ENCODE measurements around the gene HOXA5. TPM values are rescaled to one million over a fixed set of nuclear protein-coding genes. Genes with fewer than 3 reads are reported as not detected.

Gene HOXA5
- total RNA-seq, 2 experiments from 2014 or later = not detected

- CTCF ChIA-PET = interaction anchor here (0.7 to 3.6 kb wide), 16 partner anchors 9 to 780 kb away, joined by 3 to 16 read pairs (median 4); partner anchors contain the start of gene EVX1
- peak; percentile 9 for ATAC-seq
- POLR2A ChIA-PET = interaction anchor here (0.6 kb wide), 1 partner anchor 13 kb away, joined by 8 read pairs; no protein-coding TSS in a partner anchor
- Mint-ChIP-seq H3K27me3 (peaks cover 77% of the 10 kb centered on the region), H3K9me3 (ENCODE audit: low read depth) (no peaks in the 10 kb centered on the region), H3K4me3 (peak overlapping the region; percentile 12), H3K36me3 (ENCODE audit: low read depth) (no peaks in the 10 kb centered on the region), H3K27ac (no peak overlapping the region), H3K4me1 (peaks cover 29% of the 10 kb centered on the region)
- intact Hi-C loops (cut with DNase I, micrococcal nuclease) = loop anchor here (2.0 to 5.0 kb wide), 4 partner anchors 15 to 53 kb away; partner anchors contain the start of gene HOXA11 (in 2 of the 2)
- DNase-seq = no peak
Measured at GRCh38 chr7:27149842-27150567, 6.5 kb upstream of the HOXA5 start.

GRCh38 chr7:27148756-27149641 is 5.5 kb upstream of the HOXA5 start:
- Mint-ChIP-seq H3K27me3 (peaks cover 70% of the 10 kb centered on the region), H3K9me3 (ENCODE audit: low read depth) (no peaks in the 10 kb centered on the region), H3K27ac (no peak overlapping the region), H3K36me3 (ENCODE audit: low read depth) (no peaks in the 10 kb centered on the region), H3K4me3 (no peak overlapping the region), H3K4me1 (peaks cover 20% of the 10 kb centered on the region)
- CTCF ChIA-PET = interaction anchor here (0.7 to 3.6 kb wide), 17 partner anchors 9 to 779 kb away, joined by 3 to 16 read pairs (median 4); partner anchors contain the start of gene EVX1
- no peak for ATAC-seq
- no peak for DNase-seq
- intact Hi-C loops (cut with DNase I, micrococcal nuclease) = loop anchor here in 1 of 2 experiments (2.0 kb wide), 1 partner anchor 18 kb away; no protein-coding TSS in a partner anchor
- POLR2A ChIA-PET = interaction anchor here (0.6 kb wide), 1 partner anchor 14 kb away, joined by 8 read pairs; no protein-coding TSS in a partner anchor

GRCh38 chr7:27148031-27148755 is 4.7 kb upstream of the HOXA5 start:
- H3K4me3 Mint-ChIP-seq = no peak overlapping the region
- ATAC-seq = no peak

GRCh38 chr7:27147199-27148030 is 3.9 kb upstream of the HOXA5 start, which contains the start of gene HOXA6:
HOXA6 (minus strand) TSS chr7:27147774; CDS start chr7:27147749, 25 bp downstream.
- intact Hi-C loops (cut with DNase I, micrococcal nuclease) = loop anchor here in 1 of 2 experiments (2.0 kb wide), 1 partner anchor 19 kb away; no protein-coding TSS in a partner anchor
- Mint-ChIP-seq H3K36me3 (ENCODE audit: low read depth) (no peaks in the 10 kb centered on the region), H3K4me1 (peaks cover 20% of the 10 kb centered on the region), H3K4me3 (no peak within 1 kb of the TSS), H3K9me3 (ENCODE audit: low read depth) (no peaks in the 10 kb centered on the region), H3K27me3 (peaks cover 61% of the 10 kb centered on the region), H3K27ac (no peak within 1 kb of the TSS)
- ChIA-PET POLR2A (no interaction called here), CTCF (interaction anchor here (1.1 to 2.0 kb wide), 3 partner anchors 14 to 48 kb away, joined by 3 to 8 read pairs (median 7); no protein-coding TSS in a partner anchor)
- DNase-seq (peak; percentile 29), ATAC-seq (no peak)

More at GRCh38 chr7:27148031-27148755, 4.7 kb upstream of the HOXA5 start:
- peaks cover 62% of the 10 kb centered on the region for H3K27me3 Mint-ChIP-seq
- POLR2A ChIA-PET = no interaction called here
- DNase-seq = peak; percentile 7
- no peaks in the 10 kb centered on the region for H3K36me3 Mint-ChIP-seq (ENCODE audit: low read depth)
- H3K9me3 Mint-ChIP-seq (ENCODE audit: low read depth) = no peaks in the 10 kb centered on the region
- H3K27ac Mint-ChIP-seq = no peak overlapping the region
- intact Hi-C loops (cut with DNase I, micrococcal nuclease) = loop anchor here in 1 of 2 experiments (2.0 kb wide), 1 partner anchor 19 kb away; no protein-coding TSS in a partner anchor
- CTCF ChIA-PET = interaction anchor here (0.8 to 3.6 kb wide), 7 partner anchors 13 to 99 kb away, joined by 3 to 16 read pairs (median 7); no protein-coding TSS in a partner anchor
- H3K4me1 Mint-ChIP-seq = peaks cover 20% of the 10 kb centered on the region

- Mint-ChIP-seq H3K4me1 (peaks cover 15% of the 10 kb centered on the region), H3K4me3 (no peak overlapping the region), H3K9me3 (ENCODE audit: low read depth) (no peaks in the 10 kb centered on the region), H3K27ac (no peak overlapping the region), H3K36me3 (ENCODE audit: low read depth) (no peaks in the 10 kb centered on the region), H3K27me3 (peaks cover 56% of the 10 kb centered on the region)
- DNase-seq (no peak), ATAC-seq (no peak)
- intact Hi-C loops (cut with DNase I, micrococcal nuclease) = no loop called here
- CTCF ChIA-PET = interaction anchor here (1.9 kb wide), 1 partner anchor 33 kb away, joined by 6 read pairs; no protein-coding TSS in a partner anchor
- POLR2A ChIA-PET = no interaction called here
Measured at GRCh38 chr7:27146491-27147198, 3.2 kb upstream of the HOXA5 start.

- Mint-ChIP-seq H3K27me3 (peaks cover 54% of the 10 kb centered on the region), H3K4me3 (no peak overlapping the region), H3K36me3 (ENCODE audit: low read depth) (no peaks in the 10 kb centered on the region), H3K27ac (no peak overlapping the region), H3K4me1 (peaks cover 8% of the 10 kb centered on the region), H3K9me3 (ENCODE audit: low read depth) (no peaks in the 10 kb centered on the region)
- intact Hi-C loops (cut with DNase I, micrococcal nuclease) = no loop called here
- ChIA-PET CTCF (interaction anchor here (1.9 kb wide), 1 partner anchor 34 kb away, joined by 6 read pairs; no protein-coding TSS in a partner anchor), POLR2A (no interaction called here)
- DNase-seq (no peak), ATAC-seq (no peak)
Measured at GRCh38 chr7:27145914-27146412, 2.5 kb upstream of the HOXA5 start.

GRCh38 chr7:27145165-27145913 is 1.9 kb upstream of the HOXA5 start:
- DNase-seq (no peak), ATAC-seq (no peak)
- intact Hi-C loops (cut with DNase I, micrococcal nuclease) = no loop called here
- H3K36me3 Mint-ChIP-seq (ENCODE audit: low read depth) = no peaks in the 10 kb centered on the region
- H3K9me3 Mint-ChIP-seq (ENCODE audit: low read depth) = no peaks in the 10 kb centered on the region
- ChIA-PET CTCF (interaction anchor here (0.6 to 1.9 kb wide), 3 partner anchors 34 to 463 kb away, joined by 3 to 6 read pairs (median 3); no protein-coding TSS in a partner anchor), POLR2A (no interaction called here)
- no peak overlapping the region for H3K4me3 Mint-ChIP-seq
- peaks cover 51% of the 10 kb centered on the region for H3K27me3 Mint-ChIP-seq
- no peak overlapping the region for H3K27ac Mint-ChIP-seq
- peaks cover 6% of the 10 kb centered on the region for H3K4me1 Mint-ChIP-seq

GRCh38 chr7:27144781-27145164 is 1.3 kb upstream of the HOXA5 start:
- intact Hi-C loops (cut with DNase I, micrococcal nuclease) = no loop called here

More at GRCh38 chr7:27144781-27145164, 1.3 kb upstream of the HOXA5 start:
- POLR2A ChIA-PET = no interaction called here
- DNase-seq (no peak), ATAC-seq (no peak)
- peaks cover 45% of the 10 kb centered on the region for H3K27me3 Mint-ChIP-seq
- CTCF ChIA-PET = interaction anchor here (0.6 to 1.9 kb wide), 2 partner anchors 35 to 290 kb away, joined by 3 to 6 read pairs; no protein-coding TSS in a partner anchor
- no peak overlapping the region for H3K4me3 Mint-ChIP-seq
- no peaks in the 10 kb centered on the region for H3K9me3 Mint-ChIP-seq (ENCODE audit: low read depth)
- H3K27ac Mint-ChIP-seq = no peak overlapping the region
- peaks cover 6% of the 10 kb centered on the region for H3K4me1 Mint-ChIP-seq
- H3K36me3 Mint-ChIP-seq (ENCODE audit: low read depth) = no peaks in the 10 kb centered on the region

Measured in activated CD4-positive, alpha-beta T cell treated with anti-CD3 and anti-CD28 coated beads for 36 hours (primary cell).